ENCODE data around the gene HMOX1.

DNA sequence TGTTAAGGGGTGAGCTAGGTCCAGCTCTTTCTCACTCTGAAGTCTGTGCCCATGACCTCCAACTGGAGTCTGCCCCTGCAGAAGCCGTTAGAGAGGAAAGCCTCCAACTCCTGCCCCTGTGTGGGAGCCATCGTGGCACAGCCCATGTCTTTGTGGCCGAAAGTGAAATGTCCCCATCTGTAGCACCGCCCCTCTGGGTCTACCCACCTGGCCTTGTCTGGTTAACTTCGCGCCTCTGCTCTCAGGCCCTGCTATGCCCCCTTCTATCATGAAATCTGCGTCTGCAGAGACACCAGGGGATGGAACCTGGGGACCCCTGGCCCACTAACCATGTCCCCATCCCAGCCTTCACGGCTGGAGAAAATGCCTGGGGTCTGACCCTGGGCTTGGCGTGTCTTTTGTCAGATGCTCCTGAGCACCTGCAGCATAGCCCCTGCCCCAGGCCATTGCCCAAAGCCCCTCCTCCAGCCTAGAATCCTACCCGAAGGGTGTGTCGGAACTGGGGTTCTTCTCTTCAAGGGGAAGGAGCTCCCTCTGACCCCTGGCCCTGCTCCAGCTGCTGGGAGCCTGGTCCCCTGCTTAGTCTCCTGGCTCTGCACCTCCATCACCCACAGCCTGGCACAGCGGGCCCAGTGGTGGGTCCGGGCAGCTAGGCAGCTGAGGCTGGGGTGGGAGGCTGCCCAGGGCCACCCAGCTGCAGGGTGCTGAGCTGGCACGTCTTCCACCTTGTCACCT, 35.8 kb upstream of the HMOX1 start:
- TF ChIP-seq, protein P1, sequence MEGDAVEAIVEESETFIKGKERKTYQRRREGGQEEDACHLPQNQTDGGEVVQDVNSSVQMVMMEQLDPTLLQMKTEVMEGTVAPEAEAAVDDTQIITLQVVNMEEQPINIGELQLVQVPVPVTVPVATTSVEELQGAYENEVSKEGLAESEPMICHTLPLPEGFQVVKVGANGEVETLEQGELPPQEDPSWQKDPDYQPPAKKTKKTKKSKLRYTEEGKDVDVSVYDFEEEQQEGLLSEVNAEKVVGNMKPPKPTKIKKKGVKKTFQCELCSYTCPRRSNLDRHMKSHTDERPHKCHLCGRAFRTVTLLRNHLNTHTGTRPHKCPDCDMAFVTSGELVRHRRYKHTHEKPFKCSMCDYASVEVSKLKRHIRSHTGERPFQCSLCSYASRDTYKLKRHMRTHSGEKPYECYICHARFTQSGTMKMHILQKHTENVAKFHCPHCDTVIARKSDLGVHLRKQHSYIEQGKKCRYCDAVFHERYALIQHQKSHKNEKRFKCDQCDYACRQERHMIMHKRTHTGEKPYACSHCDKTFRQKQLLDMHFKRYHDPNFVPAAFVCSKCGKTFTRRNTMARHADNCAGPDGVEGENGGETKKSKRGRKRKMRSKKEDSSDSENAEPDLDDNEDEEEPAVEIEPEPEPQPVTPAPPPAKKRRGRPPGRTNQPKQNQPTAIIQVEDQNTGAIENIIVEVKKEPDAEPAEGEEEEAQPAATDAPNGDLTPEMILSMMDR (IDR thresholded peaks at IDR 0.05), result no peak
- no peak for TF ChIP-seq POLR2A (IDR thresholded peaks at IDR 0.05)

All from uterus (tissue), 2 donors.